Natural killer cell treated with Interleukin-12 subunit alpha and Interleukin-12 subunit beta and Interleukin-15 and Interleukin-18, amount 100 ng/mL, for 72 hours (primary cell): ENCODE data around the gene CD24. TPM values are rescaled to one million over a fixed set of nuclear protein-coding genes. Genes with fewer than 3 reads are reported as not detected.
"Not testable (repeated sequence)": the region's sequence is repeated elsewhere in the genome, so short reads cannot be mapped to it uniquely, and the experiment has no call there.

Experiments
- ATAC-seq, 2 donors: fragments of 150-1000 bp; cut with Tn5 transposase in 1 of 2; sonication (Bioruptor Pico), chemical (Tn5 transposase) in 1 of 2; 2 replicates each; pipeline ENCODE4 v1.10.0; 2021
- DNase-seq: peaks from one replicate; pipeline ENCODE4 v3.0.0; 2022; ENCODE audit warnings: low spot score
- H3K27ac Mint-ChIP-seq, 2 donors: 1 replicate in 1 of 2; 2 replicates in 1 of 2; pipeline ENCODE4 v1.8.0; 2022; ENCODE audit warnings: mixed read lengths in 2 of 2, mild to moderate bottlenecking in 1 of 2, moderate library complexity in 1 of 2
- H3K27me3 Mint-ChIP-seq, 2 donors: 1 replicate in 1 of 2; 2 replicates in 1 of 2; pipeline ENCODE4 v1.8.0; 2022; ENCODE audit warnings: mixed read lengths in 2 of 2
- H3K36me3 Mint-ChIP-seq: one replicate; pipeline ENCODE4 v1.8.0; 2022; ENCODE audit warnings: mixed read lengths
- H3K4me1 Mint-ChIP-seq, 2 donors: 1 replicate in 1 of 2; 2 replicates in 1 of 2; pipeline ENCODE4 v1.8.0; 2022; ENCODE audit warnings: low read depth in 2 of 2, mixed read lengths in 2 of 2, mild to moderate bottlenecking in 1 of 2
- H3K4me3 Mint-ChIP-seq: one replicate; pipeline ENCODE4 v1.8.0; 2022; ENCODE audit warnings: mixed read lengths
- H3K9me3 Mint-ChIP-seq: 2 replicates; pipeline ENCODE4 v1.8.0; 2022; ENCODE audit warnings: mixed read lengths
- total RNA-seq, 2 donors: library from RNA; stranded (reverse); gene quantifications; one replicate each; pipeline ENCODE4 v1.2.3, GENCODE V29; 2022

The CD24 gene
- total RNA-seq, 2 donors from 2014 or later, result 1.2 TPM; not detected in 1

GRCh38 chr6:106977246-106977645, 2.7 kb upstream of the CD24 start:
- no peaks in the 10 kb centered on the region for H3K9me3 Mint-ChIP-seq

DNA sequence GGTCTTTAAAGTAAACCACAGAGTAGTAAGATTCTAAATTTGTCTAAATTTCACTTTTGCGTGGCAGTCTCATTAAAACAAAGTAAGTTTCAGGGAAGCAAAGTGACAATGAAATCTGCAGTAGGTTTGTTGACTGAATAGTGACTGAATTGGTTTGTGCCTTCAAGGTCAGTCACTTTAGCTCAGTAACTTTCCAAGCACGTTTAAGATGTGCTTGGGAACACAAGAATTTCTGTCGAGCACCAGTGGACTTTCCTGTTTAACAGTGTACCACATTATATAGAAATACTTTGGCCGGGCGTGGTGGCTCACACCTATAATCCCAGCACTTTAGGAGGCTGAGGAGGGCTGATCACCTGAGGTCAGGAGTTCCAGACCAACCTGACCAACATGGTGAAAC, 1.7 kb upstream of the CD24 start:
- ATAC-seq (no peak), DNase-seq (no peak)
- Mint-ChIP-seq H3K4me1 (peaks cover 0 to 7% of the 10 kb centered on the region in 2 donors), H3K9me3 (no peaks in the 10 kb centered on the region), H3K36me3 (no peaks in the 10 kb centered on the region), H3K4me3 (no peak overlapping the region), H3K27me3 (peaks cover 26 to 41% of the 10 kb centered on the region in 2 donors), H3K27ac (no peak overlapping the region)

More at GRCh38 chr6:106977246-106977645, 2.7 kb upstream of the CD24 start:
- no peak for DNase-seq
- peaks cover 21 to 35% of the 10 kb centered on the region in 2 donors for H3K27me3 Mint-ChIP-seq
- ATAC-seq, result no peak
- no peak overlapping the region for H3K4me3 Mint-ChIP-seq
- no peak overlapping the region for H3K27ac Mint-ChIP-seq
- H3K4me1 Mint-ChIP-seq, result peaks cover 0 to 7% of the 10 kb centered on the region in 2 donors
- no peaks in the 10 kb centered on the region for H3K36me3 Mint-ChIP-seq

DNA sequence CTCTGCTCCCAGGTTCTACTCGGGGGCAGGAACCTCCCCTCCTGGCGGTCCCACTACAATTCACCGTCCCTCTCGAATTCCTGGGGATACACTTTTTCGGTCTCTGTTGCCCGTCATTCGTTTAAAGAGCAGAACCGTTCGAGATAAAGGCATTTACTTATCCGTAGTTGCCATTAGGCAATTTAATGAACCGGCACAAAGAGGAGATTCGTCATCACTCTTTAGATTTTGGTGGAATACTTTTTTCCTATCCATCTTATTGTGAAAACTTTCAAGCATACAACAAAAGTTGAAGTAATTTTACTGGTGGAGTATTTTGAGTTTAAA, 1.2 kb upstream of the CD24 start:
- no peaks in the 10 kb centered on the region for H3K9me3 Mint-ChIP-seq
- H3K36me3 Mint-ChIP-seq, result no peaks in the 10 kb centered on the region
- peaks cover 0 to 7% of the 10 kb centered on the region in 2 donors for H3K4me1 Mint-ChIP-seq
- ATAC-seq (no peak), DNase-seq (no peak)
- no peak overlapping the region for H3K27ac Mint-ChIP-seq
- H3K27me3 Mint-ChIP-seq, result peaks cover 26 to 41% of the 10 kb centered on the region in 2 donors
- H3K4me3 Mint-ChIP-seq, result no peak overlapping the region

GRCh38 chr6:106974999-106975737, 639 bp upstream of the CD24 start:
- no peak for DNase-seq
- Mint-ChIP-seq H3K27me3 (peaks cover 26 to 41% of the 10 kb centered on the region in 2 donors), H3K4me3 (no peak overlapping the region), H3K27ac (no peak overlapping the region), H3K9me3 (no peaks in the 10 kb centered on the region), H3K4me1 (peaks cover 0 to 7% of the 10 kb centered on the region in 2 donors), H3K36me3 (no peaks in the 10 kb centered on the region)
- peak; percentile 65 to 75 for ATAC-seq

DNA sequence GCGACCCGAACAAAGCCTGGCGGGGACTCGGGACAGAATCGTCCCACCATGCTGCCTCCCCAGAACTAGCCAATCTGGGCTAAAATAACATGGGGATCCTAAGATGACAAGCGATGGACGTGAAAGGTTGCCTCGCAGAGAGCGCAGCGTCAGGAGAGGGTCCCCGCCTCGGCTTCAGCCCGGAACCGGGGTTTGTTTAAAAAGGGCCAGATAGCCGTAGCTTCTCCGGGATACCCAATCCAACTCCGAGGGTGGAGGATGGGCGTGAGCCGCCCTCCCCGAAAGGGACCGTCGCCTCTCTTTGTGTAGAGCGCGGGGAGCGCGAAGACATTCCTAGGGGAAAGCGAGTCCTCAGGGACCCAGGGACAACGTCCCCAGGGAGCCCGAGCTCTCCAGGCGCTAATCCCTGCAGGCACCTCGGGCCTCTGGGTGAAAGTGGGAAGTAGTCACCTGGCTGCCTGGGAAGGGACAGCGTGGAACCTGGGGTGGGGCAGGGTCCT, 643 bp downstream of the CD24 start:
- ATAC-seq (peak; percentile 7 to 37), DNase-seq (no peak)
- Mint-ChIP-seq H3K9me3 (no peaks in the 10 kb centered on the region), H3K36me3 (no peaks in the 10 kb centered on the region), H3K4me3 (peak overlapping the region; percentile 38), H3K27ac (no peak overlapping the region), H3K27me3 (peaks cover 23 to 43% of the 10 kb centered on the region in 2 donors), H3K4me1 (no peaks in the 10 kb centered on the region)

- H3K27ac Mint-ChIP-seq, result no peak overlapping the region
- no peaks in the 10 kb centered on the region for H3K9me3 Mint-ChIP-seq
- ATAC-seq (peak in 1 of 2 donors; percentile 16), DNase-seq (no peak)
- peak overlapping the region; percentile 17 for H3K4me3 Mint-ChIP-seq
- no peaks in the 10 kb centered on the region for H3K4me1 Mint-ChIP-seq
- peaks cover 23 to 43% of the 10 kb centered on the region in 2 donors for H3K27me3 Mint-ChIP-seq
- H3K36me3 Mint-ChIP-seq, result no peaks in the 10 kb centered on the region
Measured at GRCh38 chr6:106973018-106973835, 1.3 kb downstream of the CD24 start.

DNA sequence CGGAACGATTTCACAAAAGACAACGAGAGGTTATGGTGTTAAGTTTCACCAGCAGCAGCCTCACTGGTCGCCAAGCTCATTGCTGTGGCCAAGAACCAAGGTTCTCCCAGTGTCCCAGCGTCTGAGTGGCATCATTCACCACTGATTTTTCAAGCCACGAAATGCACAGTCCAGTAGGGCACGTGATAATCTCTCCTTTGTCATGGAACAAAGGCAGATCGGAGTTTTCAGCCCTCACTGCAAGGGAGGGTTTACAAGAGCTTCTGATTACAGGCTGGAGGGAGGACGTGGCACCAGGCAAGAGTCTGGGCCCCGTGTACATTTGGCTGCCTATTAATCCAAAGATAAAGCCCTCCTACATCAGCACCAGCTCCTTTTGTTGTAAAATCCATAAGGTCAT, 2.0 kb downstream of the CD24 start:
- peaks cover 20 to 40% of the 10 kb centered on the region in 2 donors for H3K27me3 Mint-ChIP-seq
- ATAC-seq (no peak), DNase-seq (no peak)
- H3K27ac Mint-ChIP-seq, result no peak overlapping the region
- no peak overlapping the region for H3K4me3 Mint-ChIP-seq
- H3K9me3 Mint-ChIP-seq, result no peaks in the 10 kb centered on the region
- H3K4me1 Mint-ChIP-seq, result no peaks in the 10 kb centered on the region
- no peaks in the 10 kb centered on the region for H3K36me3 Mint-ChIP-seq

- ATAC-seq, H3K27ac Mint-ChIP-seq, H3K4me1 Mint-ChIP-seq, H3K4me3 Mint-ChIP-seq, DNase-seq, H3K9me3 Mint-ChIP-seq, H3K36me3 Mint-ChIP-seq: not testable (repeated sequence)
- H3K27me3 Mint-ChIP-seq, result peaks cover 20 to 37% of the 10 kb centered on the region in 2 donors
Measured at GRCh38 chr6:106970769-106971168, 3.8 kb downstream of the CD24 start.

DNA sequence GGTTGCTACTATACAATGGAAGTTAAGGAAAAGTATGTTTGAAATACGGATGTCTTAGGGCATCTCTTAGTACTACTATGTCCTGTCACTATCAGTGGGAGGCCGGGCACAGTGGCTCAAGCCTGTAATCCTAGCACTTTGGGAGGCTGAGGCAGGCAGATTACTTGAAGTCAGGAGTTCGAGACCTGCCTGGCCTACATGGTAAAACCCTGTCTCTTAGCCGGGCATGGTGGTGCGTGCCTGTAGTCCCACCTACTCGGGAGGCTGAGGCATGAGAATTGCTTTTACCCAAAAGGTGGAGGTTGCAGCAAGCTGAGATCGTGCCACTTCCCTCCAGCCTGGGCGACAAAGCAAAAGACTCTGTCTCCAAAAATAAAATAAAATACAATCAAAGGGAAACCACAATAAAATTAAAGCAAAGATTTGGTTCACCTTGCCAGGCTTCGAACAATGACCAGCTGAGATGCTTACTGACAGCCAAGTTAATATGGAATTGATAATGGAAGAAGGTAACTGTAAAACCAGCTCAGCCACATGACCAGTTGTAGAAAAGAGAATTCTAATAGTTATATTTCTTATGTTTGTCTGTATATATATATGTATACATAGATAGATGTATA, 6.5 kb downstream of the CD24 start:
- H3K27ac Mint-ChIP-seq, result no peak overlapping the region
- ATAC-seq (no peak), DNase-seq (no peak)
- H3K9me3 Mint-ChIP-seq, result peaks cover 4% of the 10 kb centered on the region
- H3K4me3 Mint-ChIP-seq, result no peak overlapping the region
- H3K27me3 Mint-ChIP-seq, result peaks cover 21 to 40% of the 10 kb centered on the region in 2 donors
- H3K36me3 Mint-ChIP-seq, result no peaks in the 10 kb centered on the region
- H3K4me1 Mint-ChIP-seq, result no peaks in the 10 kb centered on the region

DNA sequence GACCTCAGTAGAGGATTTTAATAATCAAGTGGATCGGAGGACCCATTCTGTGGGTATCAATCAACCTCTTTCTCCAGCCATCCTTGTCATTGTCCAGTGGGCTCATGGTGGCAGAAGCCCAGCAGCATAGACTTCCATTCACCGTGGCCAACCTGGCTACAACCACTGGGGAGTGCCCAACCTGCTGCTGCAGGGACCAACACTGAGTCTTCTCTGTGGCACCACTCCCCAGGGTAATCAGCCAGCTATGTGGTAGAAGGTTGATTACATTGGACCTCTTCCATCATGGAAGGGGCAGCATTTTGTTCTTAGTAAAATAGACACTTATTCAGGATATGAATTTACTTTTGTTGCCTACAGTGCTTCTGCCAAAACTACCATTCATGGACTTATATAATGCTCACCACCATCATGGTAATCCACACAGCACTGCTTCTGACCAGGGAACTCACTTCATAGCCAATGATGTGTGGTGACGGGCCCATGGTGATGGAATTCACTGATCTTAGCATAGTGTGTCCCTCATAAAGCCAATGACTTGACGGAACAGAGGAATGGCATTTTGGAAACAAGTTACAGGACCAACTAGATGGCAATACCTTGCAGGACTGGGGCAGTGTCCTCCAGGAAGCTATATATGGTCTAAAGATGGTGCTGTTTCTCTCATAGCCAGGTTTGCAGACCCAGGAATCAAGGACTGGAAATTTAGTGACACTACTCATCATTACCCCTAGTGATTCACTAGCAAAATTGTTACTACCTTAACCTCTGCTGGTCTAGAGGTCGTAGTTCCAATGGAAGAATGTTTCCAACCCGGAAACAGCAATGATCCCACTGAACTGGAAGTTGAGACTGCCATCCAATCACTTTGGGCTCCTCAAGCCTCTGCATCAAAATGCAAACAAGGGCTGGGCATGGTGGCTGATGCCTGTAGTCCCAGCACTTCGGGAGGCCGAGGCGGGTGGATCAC, 7.6 kb downstream of the CD24 start:
- Mint-ChIP-seq H3K4me1 (no peaks in the 10 kb centered on the region), H3K27ac (no peak overlapping the region)

DNA sequence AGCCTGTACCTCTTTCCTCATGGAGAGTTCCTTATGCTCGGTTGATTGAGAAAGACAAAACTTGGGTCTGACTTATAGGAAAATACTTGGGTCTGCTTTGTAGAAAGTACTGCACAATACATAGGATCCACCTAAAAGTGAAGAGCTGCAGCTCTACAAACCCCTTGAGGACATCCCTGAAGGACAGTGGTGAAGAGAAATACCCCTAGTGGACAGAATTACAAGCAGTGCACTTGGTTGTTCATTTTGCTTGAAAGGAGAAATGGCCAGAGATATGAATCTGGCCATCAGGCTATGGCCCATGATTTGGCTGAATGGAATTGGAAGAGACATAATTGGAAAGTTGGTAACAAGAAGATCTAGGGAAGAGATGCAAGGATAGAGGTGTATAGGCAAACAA, 8.3 kb downstream of the CD24 start:
- H3K27me3 Mint-ChIP-seq, result peaks cover 16 to 32% of the 10 kb centered on the region in 2 donors
- H3K36me3 Mint-ChIP-seq, result no peaks in the 10 kb centered on the region
- no peak overlapping the region for H3K4me3 Mint-ChIP-seq
- DNase-seq, result no peak
- ATAC-seq, result no peak
- H3K4me1 Mint-ChIP-seq, result no peaks in the 10 kb centered on the region
- peaks cover 4% of the 10 kb centered on the region for H3K9me3 Mint-ChIP-seq
- no peak overlapping the region for H3K27ac Mint-ChIP-seq

More for the DNA sequence above, 7.6 kb downstream of the CD24 start:
- H3K36me3 Mint-ChIP-seq, result no peaks in the 10 kb centered on the region
- ATAC-seq (no peak), DNase-seq (no peak)
- H3K4me3 Mint-ChIP-seq, result no peak overlapping the region
- peaks cover 20 to 29% of the 10 kb centered on the region in 2 donors for H3K27me3 Mint-ChIP-seq
- peaks cover 4% of the 10 kb centered on the region for H3K9me3 Mint-ChIP-seq

DNA sequence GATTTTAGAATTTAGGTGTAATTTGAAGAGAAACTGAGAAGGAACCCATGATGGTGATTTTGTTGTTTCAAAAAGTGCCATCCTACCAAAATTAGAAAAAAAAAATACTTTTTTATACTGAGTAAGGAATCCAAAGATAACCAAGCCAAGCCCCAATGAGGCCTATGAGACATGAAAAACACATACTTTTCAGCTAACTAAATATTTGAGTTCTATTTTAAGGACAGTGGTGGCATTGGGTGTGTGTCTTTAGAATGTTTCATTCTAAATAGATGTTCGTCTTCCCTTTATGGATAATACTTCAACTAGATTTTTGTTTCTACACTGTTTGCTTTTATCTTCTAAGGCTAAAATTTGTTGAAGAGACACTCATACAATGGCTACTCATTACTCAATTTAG, 9.6 kb downstream of the CD24 start:
- no peak overlapping the region for H3K27ac Mint-ChIP-seq
- H3K4me1 Mint-ChIP-seq, result no peaks in the 10 kb centered on the region
- H3K27me3 Mint-ChIP-seq, result peaks cover 14 to 31% of the 10 kb centered on the region in 2 donors
- H3K9me3 Mint-ChIP-seq, result peaks cover 4% of the 10 kb centered on the region
- no peak for ATAC-seq
- no peak overlapping the region for H3K4me3 Mint-ChIP-seq
- H3K36me3 Mint-ChIP-seq, result no peaks in the 10 kb centered on the region
- DNase-seq, result no peak

DNA sequence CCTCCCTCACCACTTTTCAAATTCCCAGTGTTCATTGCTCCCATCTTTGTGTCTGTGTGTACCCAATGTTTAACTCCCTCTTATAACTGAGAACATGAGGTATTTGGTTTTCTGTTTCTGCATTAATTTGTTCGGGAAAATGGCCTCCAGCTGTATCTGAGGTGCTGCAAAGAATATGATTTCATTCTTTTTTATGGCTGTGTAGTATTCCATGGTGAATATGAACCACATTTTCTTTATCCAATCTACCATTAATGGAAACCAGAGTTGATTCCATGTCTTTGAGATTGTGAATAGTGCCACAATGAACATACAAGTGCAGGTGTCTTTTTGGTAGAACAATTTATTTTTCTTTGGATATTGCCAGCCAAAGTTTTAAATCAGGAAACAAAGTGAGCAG, 10.4 kb downstream of the CD24 start:
- Mint-ChIP-seq H3K4me3 (no peak overlapping the region), H3K27me3 (peaks cover 15 to 23% of the 10 kb centered on the region in 2 donors), H3K9me3 (peaks cover 4% of the 10 kb centered on the region), H3K4me1 (no peaks in the 10 kb centered on the region), H3K36me3 (no peaks in the 10 kb centered on the region), H3K27ac (no peak overlapping the region)
- DNase-seq, result no peak
- ATAC-seq, result no peak
